Esophagus (tissue), 2 donors: Measurements from ENCODE around the gene COL5A2. TPM values are rescaled to one million over a fixed set of nuclear protein-coding genes. Genes with fewer than 3 reads are reported as not detected.

Experiments
- H3K27ac ChIP-seq, 2 donors: one replicate each; pipeline ENCODE4 v1.5.1; 2013; ENCODE audit warnings: low read depth in 2 of 2, mild to moderate bottlenecking in 2 of 2, inconsistent platforms in 1 of 2, low read length in 1 of 2, moderate library complexity in 1 of 2
- H3K27me3 ChIP-seq, 2 donors: one replicate each; pipeline ENCODE4 v1.6.1; 2013; ENCODE audit warnings: low read length in 2 of 2, control low read depth in 1 of 2, mild to moderate bottlenecking in 1 of 2; ENCODE audit not compliant: insufficient read depth in 2 of 2, control insufficient read depth in 1 of 2
- H3K36me3 ChIP-seq, 2 donors: one replicate each; pipeline ENCODE4 v1.6.1; 2013; ENCODE audit warnings: low read length in 1 of 2; ENCODE audit not compliant: control insufficient read depth in 2 of 2, insufficient read depth in 2 of 2
- H3K4me1 ChIP-seq, 2 donors: one replicate each; pipeline ENCODE4 v1.6.1; 2013; ENCODE audit warnings: low read length in 1 of 2; ENCODE audit not compliant: control insufficient read depth in 2 of 2, insufficient read depth in 2 of 2
- H3K4me3 ChIP-seq, 2 donors: one replicate each; pipeline ENCODE4 v1.5.1; 2013; ENCODE audit warnings: low read length in 2 of 2, mild to moderate bottlenecking in 2 of 2, low read depth in 1 of 2, moderate library complexity in 1 of 2
- H3K9me3 ChIP-seq, 2 donors: one replicate each; pipeline ENCODE4 v1.6.1; 2013; ENCODE audit warnings: mild to moderate bottlenecking in 2 of 2, low read depth in 1 of 2, low read length in 1 of 2, moderate library complexity in 1 of 2; ENCODE audit not compliant: control insufficient read depth in 2 of 2, insufficient read depth in 1 of 2
- WGBS, 2 donors: extraction: QIAGEN DNeasy Blood & Tissue Kit; methylation state at CpG; one replicate each; pipeline ENCODE4 v1.1.7; 2013; 5-methylcytosine and 5-hydroxymethylcytosine counted together
- polyA plus RNA-seq, 2 donors: library from polyadenylated mRNA; stranded (reverse); fragments of 200-250 nt; gene quantifications; one replicate each; pipeline ENCODE4 v1.2.3, GENCODE V29; 2013
- donor health status: healthy with polysubstance abuse.
- donor health status: Bipolar disorder and iron deficiency.

Gene COL5A2
- polyA plus RNA-seq, 2 donors, result 5.5 to 6.7 TPM

DNA sequence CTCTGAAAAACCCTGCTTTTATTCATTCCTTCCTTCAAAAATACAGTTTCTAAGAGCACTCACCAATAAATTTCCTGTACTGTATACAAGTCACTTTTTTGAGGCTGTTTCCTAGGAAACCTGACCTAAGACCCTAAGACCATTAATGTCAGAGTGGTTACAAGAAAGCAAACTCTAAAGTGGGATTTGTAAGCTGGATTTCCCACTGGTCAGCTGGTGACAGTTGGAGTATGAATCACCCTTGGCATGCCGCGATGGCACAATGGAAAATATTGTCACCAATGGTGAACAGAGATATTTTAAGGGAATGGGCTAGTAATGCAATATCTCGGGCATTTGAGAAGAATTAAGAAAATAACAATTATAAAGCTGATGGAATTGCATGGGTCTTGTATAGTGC is 103.4 kb downstream of the COL5A2 start:
- Histone ChIP-seq H3K4me1 (no peaks in the 10 kb centered on the region), H3K36me3 (no peaks in the 10 kb centered on the region), H3K27me3 (no peaks in the 10 kb centered on the region), H3K4me3 (no peak overlapping the region), H3K9me3 (no peaks in the 10 kb centered on the region), H3K27ac (no peak overlapping the region)
- 77 to 82% methylated on average over 3 of the region's 3 CpGs for WGBS, 2 donors

DNA sequence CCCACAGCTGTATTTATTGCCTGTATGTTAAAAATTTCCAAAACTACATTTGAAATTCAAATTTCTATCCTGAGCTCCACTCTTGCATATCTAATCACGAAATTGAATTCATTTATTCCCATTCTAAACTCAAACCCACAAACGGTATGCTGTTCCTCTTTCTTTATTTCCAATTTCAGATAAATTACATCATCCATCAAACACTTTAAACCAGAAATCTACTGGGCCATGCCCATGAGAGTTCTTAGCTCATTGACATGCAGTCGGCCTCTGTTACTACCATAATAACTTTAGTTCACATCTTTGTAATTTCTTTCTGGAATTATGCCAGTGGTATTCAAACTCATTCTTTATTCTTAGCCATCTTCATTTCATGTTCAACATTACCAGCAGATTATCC is 105.1 kb downstream of the COL5A2 start:
- 66 to 74% methylated on average over 3 of the region's 3 CpGs for WGBS, 2 donors
- no peaks in the 10 kb centered on the region for H3K36me3 ChIP-seq
- H3K4me3 ChIP-seq, result no peak overlapping the region
- H3K27me3 ChIP-seq, result no peaks in the 10 kb centered on the region
- H3K27ac ChIP-seq, result no peak overlapping the region
- H3K4me1 ChIP-seq, result no peaks in the 10 kb centered on the region
- no peaks in the 10 kb centered on the region for H3K9me3 ChIP-seq

DNA sequence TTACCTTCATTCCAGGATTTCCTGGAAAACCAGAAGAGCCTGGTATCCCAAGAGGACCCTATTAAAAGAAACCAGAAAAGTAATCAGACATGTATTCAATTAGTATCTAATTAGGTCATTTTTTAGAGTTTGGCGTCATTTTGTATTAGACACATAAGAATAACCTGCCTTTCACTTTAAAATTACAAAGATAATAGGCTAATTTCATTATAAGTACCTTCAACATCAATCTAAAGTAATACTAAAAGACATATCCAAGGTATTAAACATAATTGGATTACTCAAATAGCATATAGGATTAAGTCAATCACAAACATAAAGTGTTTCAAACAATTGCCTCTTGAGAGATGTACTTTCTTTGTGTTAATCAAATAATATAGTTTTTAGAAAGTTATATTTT is 107.5 kb downstream of the COL5A2 start:
- Histone ChIP-seq H3K4me3 (no peak overlapping the region), H3K36me3 (no peaks in the 10 kb centered on the region), H3K27ac (no peak overlapping the region), H3K4me1 (no peaks in the 10 kb centered on the region), H3K9me3 (no peaks in the 10 kb centered on the region), H3K27me3 (no peaks in the 10 kb centered on the region)
- 86 to 94% methylated on average over 1 of the region's 1 CpG for WGBS, 2 donors

DNA sequence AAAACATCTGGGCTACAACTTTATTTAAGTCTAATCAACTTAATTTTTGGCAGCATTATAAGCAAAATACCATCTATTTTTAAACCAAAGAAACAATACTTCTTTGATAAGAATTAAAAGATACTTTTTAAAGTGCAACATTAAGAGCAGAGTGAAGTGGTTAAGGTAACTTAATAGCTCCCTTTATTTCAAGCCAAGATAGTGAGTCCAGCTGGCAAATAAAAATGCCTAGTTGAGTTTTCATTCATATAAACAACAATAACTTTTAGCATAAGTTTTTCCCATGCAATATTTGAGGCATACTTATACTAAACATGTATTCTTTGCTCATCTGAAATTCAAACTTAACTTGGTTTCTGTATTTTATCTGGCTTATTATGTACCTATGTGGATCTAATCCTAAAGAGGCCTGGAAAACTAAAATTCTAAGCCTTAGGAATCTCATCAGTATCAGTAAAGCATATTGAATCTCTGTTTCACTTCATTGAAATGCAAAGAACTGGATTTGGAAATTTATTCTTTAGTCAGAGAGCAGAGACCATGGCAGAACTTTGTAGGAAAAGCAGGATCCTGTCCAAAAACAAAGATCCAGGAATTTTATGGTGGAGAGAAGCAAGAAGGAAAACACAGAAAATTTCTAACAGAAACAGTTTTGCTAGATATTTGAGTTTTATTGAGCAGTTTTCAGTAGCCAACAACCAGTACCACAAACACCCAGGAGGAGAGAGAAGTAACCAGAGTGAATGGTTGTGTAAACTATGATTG is 109.5 kb downstream of the COL5A2 start:
- Histone ChIP-seq H3K27me3 (no peaks in the 10 kb centered on the region), H3K9me3 (no peaks in the 10 kb centered on the region), H3K27ac (no peak overlapping the region), H3K4me1 (no peaks in the 10 kb centered on the region), H3K36me3 (no peaks in the 10 kb centered on the region), H3K4me3 (no peak overlapping the region)

DNA sequence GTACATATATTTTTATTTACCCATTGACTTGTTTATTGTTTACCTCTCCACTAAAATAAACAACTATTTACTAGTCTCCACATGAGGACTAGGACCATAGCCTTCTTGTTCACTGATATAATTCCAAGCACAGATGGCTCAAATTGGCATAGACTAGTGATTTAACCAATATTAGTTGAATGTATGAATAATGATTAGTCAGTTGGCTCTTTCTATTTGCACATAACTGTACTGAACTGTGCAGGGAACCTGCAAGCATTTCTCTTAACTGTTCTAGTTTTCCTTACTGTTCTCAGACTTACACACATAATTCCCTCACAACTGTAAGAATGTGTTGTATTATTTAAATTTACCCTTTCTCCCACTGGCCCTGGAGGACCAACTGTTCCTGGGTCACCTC is 113.5 kb downstream of the COL5A2 start:
- H3K27ac ChIP-seq, result no peak overlapping the region
- no peaks in the 10 kb centered on the region for H3K9me3 ChIP-seq
- peaks cover 0 to 3% of the 10 kb centered on the region in 2 donors for H3K36me3 ChIP-seq
- no peak overlapping the region for H3K4me3 ChIP-seq
- no peaks in the 10 kb centered on the region for H3K27me3 ChIP-seq
- H3K4me1 ChIP-seq, result no peaks in the 10 kb centered on the region

DNA sequence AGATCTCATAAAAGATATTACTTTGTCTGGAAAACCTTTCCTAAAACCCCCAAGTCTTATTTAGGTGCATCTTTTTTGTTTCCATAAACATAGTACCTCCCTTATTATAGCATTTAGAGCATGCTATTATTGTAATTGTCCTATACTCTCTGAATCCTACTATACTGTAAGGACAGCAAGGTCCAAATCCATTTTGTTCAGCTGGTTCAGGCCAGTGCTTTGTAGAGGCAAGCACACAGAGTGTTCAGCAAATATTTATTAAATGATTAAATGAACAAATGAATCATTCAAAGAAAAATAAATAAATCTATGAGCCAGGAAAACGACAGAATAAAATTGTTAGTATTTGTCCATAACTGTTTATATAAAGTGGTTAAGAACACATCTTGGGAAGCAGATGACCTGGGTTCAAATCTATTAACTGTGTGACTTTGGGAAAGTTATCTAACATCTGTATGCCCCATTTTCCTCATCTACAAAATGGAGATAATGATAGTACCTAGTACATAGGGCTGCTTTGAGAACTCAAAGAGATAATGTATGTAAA is 119.4 kb downstream of the COL5A2 start:
- no peak overlapping the region for H3K27ac ChIP-seq
- no peaks in the 10 kb centered on the region for H3K9me3 ChIP-seq
- H3K4me1 ChIP-seq, result no peaks in the 10 kb centered on the region
- no peaks in the 10 kb centered on the region for H3K27me3 ChIP-seq
- WGBS, 2 donors, result 25 to 28% methylated on average over 1 of the region's 1 CpG
- no peak overlapping the region for H3K4me3 ChIP-seq
- peaks cover 0 to 3% of the 10 kb centered on the region in 2 donors for H3K36me3 ChIP-seq

DNA sequence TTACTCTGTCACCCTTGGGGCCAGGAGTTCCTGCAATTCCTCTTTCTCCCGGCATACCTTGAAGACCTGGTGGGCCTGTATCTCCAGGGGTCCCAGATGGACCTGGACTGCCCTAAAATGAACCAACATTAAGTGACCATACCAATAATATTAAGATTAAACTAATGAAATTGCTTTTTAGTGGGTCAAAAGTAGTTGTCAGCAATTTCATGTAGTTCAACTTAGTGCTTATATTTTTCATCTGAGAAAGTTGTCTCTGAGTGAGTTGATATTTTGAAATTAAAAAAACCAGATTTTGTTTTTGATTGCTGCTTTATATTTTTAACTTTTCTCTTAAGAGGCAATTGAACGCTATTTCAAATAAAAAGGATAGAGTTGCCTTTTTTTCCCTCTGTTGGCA is 122.2 kb downstream of the COL5A2 start:
- Histone ChIP-seq H3K36me3 (no peaks in the 10 kb centered on the region), H3K4me1 (no peaks in the 10 kb centered on the region), H3K9me3 (no peaks in the 10 kb centered on the region), H3K27me3 (no peaks in the 10 kb centered on the region), H3K27ac (no peak overlapping the region), H3K4me3 (no peak overlapping the region)
- WGBS, 2 donors, result 85 to 92% methylated on average over 2 of the region's 2 CpGs

DNA sequence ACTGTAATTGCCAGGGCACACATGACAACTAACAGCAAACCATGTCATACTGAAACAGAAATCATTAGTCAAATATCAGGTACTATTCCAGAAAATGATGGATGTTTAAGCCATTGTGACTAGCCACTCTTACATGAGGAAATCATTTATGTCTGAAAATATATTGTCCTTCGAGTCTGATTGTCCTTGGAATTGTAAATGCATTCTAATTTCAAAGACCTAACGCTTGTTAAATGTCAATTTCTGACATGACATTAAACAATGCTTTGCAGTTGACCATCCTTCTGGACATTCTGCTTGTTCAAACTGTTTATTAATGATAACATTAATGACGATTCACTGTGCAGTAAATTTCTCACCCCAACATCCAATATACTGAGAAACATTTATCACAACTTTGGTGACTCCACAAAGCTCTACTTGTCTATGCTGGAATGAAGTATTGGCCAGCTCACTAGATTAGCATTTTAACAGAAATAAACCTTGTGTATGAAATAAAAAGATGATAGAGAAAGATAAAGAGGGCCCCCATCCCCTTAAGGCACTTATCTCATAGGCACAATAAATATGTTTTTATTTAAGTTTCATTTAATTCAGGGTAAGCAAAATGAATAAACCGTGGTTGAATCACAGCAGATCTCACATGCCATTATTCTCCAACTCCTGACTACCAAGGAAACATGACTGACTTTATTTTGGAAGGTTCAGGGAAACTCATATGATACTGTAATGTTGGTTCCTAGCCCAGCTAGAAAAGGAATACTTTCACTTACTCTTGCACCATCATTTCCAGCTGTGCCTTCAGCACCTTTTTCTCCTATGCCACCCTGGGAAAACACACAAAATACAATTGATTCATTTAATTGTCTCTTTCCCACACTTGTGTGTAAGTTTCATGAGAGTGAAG is 123.1 kb downstream of the COL5A2 start:
- 59 to 62% methylated on average over 4 of the region's 4 CpGs for WGBS, 2 donors
- Histone ChIP-seq H3K27ac (no peak overlapping the region), H3K9me3 (no peaks in the 10 kb centered on the region), H3K4me1 (no peaks in the 10 kb centered on the region), H3K36me3 (no peaks in the 10 kb centered on the region), H3K27me3 (no peaks in the 10 kb centered on the region), H3K4me3 (no peak overlapping the region)

DNA sequence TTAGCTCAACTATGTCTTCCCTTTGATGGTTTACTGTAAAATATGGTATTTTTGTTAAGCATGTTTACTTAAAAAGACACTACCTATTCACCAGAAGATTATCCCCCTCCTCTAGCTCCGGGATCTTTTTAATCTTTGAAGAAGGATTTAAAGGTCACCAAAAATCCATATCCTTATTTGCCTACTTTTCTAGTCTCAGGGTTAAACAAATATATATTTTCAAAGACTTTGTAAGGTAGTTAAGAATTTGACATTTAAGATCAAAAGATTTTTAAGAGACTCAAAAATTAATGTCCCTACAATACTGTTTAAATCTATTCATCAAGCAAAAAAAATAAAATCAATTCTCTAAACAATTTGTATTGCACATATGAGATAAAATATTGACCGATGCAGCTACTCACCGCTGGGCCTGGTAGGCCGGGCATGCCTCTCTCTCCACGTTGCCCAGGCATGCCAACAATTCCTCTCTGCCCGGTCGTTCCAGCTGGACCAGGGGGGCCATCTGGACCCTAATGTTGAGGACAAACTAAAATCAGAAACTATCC is 129.3 kb downstream of the COL5A2 start:
- no peaks in the 10 kb centered on the region for H3K9me3 ChIP-seq
- H3K36me3 ChIP-seq, result no peaks in the 10 kb centered on the region
- H3K4me1 ChIP-seq, result no peaks in the 10 kb centered on the region
- no peak overlapping the region for H3K27ac ChIP-seq
- H3K27me3 ChIP-seq, result no peaks in the 10 kb centered on the region
- 66 to 82% methylated on average over 6 to 7 of the region's 7 CpGs for WGBS, 2 donors
- H3K4me3 ChIP-seq, result no peak overlapping the region
